SK-N-SH treated with all-trans-retinoic acid at 6 μM for 48 hours (cell line): Measurements from ENCODE around the gene NTM.

ENCODE experiments used
- ATAC-seq: fragments of 200-7000 bp; cut with Tn5 transposase; 3 replicates; pipeline ENCODE4 v1.9.1; 2020; ENCODE audit warnings: mild to moderate bottlenecking, moderate library complexity
- ARNTL ChIP-seq: fragments of 450-650 bp; formaldehyde crosslinking; IDR thresholded peaks from 2 replicates; pipeline ENCODE4 v1.5.0; 2020; ENCODE audit warnings: low read depth, mild to moderate bottlenecking, moderate library complexity, borderline replicate concordance
- BACH2 ChIP-seq: fragments of 250-450 bp; sonication (Bioruptor Pico); IDR thresholded peaks from 2 replicates; pipeline ENCODE4 v1.9.0; 2021; ENCODE audit warnings: mild to moderate bottlenecking, borderline replicate concordance
- CSDC2 ChIP-seq: fragments of 250-450 bp; sonication (Bioruptor Pico); IDR thresholded peaks from 2 replicates; pipeline ENCODE4 v1.5.0; 2020; ENCODE audit warnings: mild to moderate bottlenecking, moderate library complexity
- ESRRG ChIP-seq: fragments of 250-450 bp; sonication (Bioruptor Pico); IDR thresholded peaks from 2 replicates; pipeline ENCODE4 v1.6.1; 2021; ENCODE audit warnings: mild to moderate bottlenecking
- GLIS3 ChIP-seq: fragments of 250-450 bp; sonication (Bioruptor Pico); IDR thresholded peaks from 2 replicates; pipeline ENCODE4 v1.5.0; 2020; ENCODE audit warnings: mild to moderate bottlenecking, moderate library complexity
- ISL1 ChIP-seq: fragments of 250-450 bp; sonication (Bioruptor Pico); IDR thresholded peaks from 2 replicates; pipeline ENCODE4 v2.1.2; 2022; ENCODE audit warnings: mild to moderate bottlenecking, moderate library complexity
- OSR1 ChIP-seq: fragments of 250-450 bp; sonication (Bioruptor Pico); IDR thresholded peaks from 2 replicates; pipeline ENCODE4 v1.8.0; 2022; ENCODE audit warnings: moderate library complexity, mild to moderate bottlenecking, inconsistent platforms
- PPARA ChIP-seq: fragments of 250-450 bp; sonication (Bioruptor Pico); IDR thresholded peaks from 2 replicates; pipeline ENCODE4 v1.5.0; 2020; ENCODE audit warnings: mild to moderate bottlenecking, borderline replicate concordance
- RARB ChIP-seq: fragments of 250-450 bp; sonication (Bioruptor Pico); IDR thresholded peaks from 2 replicates; pipeline ENCODE4 v1.8.0; 2021; ENCODE audit warnings: mild to moderate bottlenecking, moderate library complexity
- SNAI2 ChIP-seq: fragments of 250-450 bp; sonication (Bioruptor Pico); IDR thresholded peaks from 2 replicates; pipeline ENCODE4 v1.5.0; 2020; ENCODE audit warnings: mild to moderate bottlenecking, moderate library complexity
- TOX ChIP-seq: fragments of 250-450 bp; sonication (Bioruptor Pico); IDR thresholded peaks from 2 replicates; pipeline ENCODE4 v1.8.0; 2021; ENCODE audit warnings: mild to moderate bottlenecking, moderate library complexity, borderline replicate concordance
- ZC3H10 ChIP-seq: fragments of 250-450 bp; sonication (Bioruptor Pico); IDR thresholded peaks from 2 replicates; pipeline ENCODE4 v1.5.1; 2021; ENCODE audit warnings: mild to moderate bottlenecking, moderate library complexity
- ZFP3 ChIP-seq: fragments of 250-450 bp; sonication (Bioruptor Pico); IDR thresholded peaks from 2 replicates; pipeline ENCODE4 v1.5.0; 2020; ENCODE audit warnings: mild to moderate bottlenecking, moderate library complexity
- ZFP30 ChIP-seq: fragments of 450-650 bp; formaldehyde crosslinking; IDR thresholded peaks from 2 replicates; pipeline ENCODE4 v1.5.0; 2022; ENCODE audit warnings: mild to moderate bottlenecking, moderate library complexity
- ZNF70 ChIP-seq: fragments of 450-650 bp; formaldehyde crosslinking; IDR thresholded peaks from 2 replicates; pipeline ENCODE4 v1.5.0; 2020; ENCODE audit warnings: mild to moderate bottlenecking, moderate library complexity
- ZNF8 ChIP-seq: fragments of 450-650 bp; formaldehyde crosslinking; IDR thresholded peaks from 2 replicates; pipeline ENCODE4 v1.5.0; 2020; ENCODE audit warnings: mild to moderate bottlenecking, moderate library complexity
- TF ChIP-seq, protein P1 (sequence below): fragments of 250-450 bp; sonication (Bioruptor Pico); IDR thresholded peaks from 2 replicates; pipeline ENCODE4 v1.5.1; 2020; ENCODE audit warnings: low read depth, mild to moderate bottlenecking, moderate library complexity
- TF ChIP-seq, protein P2 (sequence below): fragments of 250-450 bp; sonication (Bioruptor Pico); IDR thresholded peaks from 2 replicates; pipeline ENCODE4 v1.5.0; 2020; ENCODE audit warnings: mild to moderate bottlenecking, moderate library complexity
- TF ChIP-seq, protein P3 (sequence below): fragments of 250-450 bp; sonication (Bioruptor Pico); IDR thresholded peaks from 2 replicates; pipeline ENCODE4 v1.8.0; 2020; ENCODE audit warnings: mild to moderate bottlenecking, moderate library complexity, borderline replicate concordance
- TF ChIP-seq, protein P4 (sequence below): fragments of 250-450 bp; sonication (Bioruptor Pico); IDR thresholded peaks from 2 replicates; pipeline ENCODE4 v1.8.0; 2021; ENCODE audit warnings: low read depth, mild to moderate bottlenecking, moderate library complexity, borderline replicate concordance

The NTM gene

DNA sequence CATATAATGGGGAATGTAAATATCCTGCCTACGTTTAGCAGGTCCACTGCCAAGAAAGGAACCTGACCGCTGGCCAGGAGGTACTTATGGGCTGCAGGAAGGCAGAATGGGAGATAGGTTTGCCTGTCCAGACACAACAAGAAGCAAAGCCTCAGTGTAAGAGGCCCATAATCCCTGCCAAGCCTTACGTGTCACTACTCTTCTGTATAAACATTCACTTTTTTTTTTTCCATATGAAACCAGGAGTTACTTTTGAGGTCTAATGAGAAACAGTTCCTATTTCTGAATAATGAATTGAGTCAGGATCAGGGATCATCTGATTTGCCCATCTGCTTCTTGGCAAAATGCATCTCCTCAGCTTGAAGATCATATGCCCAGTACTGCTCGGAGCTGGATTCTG lies 230.2 kb downstream of the NTM start (continued):
- TF ChIP-seq ZFP3 (no peak), OSR1 (no peak), ZNF8 (no peak), CSDC2 (CRISPR knock-in tag) (no peak), GLIS3 (no peak), BACH2 (CRISPR knock-in tag) (no peak), SNAI2 (CRISPR knock-in tag) (no peak)
- TF ChIP-seq, protein P1, sequence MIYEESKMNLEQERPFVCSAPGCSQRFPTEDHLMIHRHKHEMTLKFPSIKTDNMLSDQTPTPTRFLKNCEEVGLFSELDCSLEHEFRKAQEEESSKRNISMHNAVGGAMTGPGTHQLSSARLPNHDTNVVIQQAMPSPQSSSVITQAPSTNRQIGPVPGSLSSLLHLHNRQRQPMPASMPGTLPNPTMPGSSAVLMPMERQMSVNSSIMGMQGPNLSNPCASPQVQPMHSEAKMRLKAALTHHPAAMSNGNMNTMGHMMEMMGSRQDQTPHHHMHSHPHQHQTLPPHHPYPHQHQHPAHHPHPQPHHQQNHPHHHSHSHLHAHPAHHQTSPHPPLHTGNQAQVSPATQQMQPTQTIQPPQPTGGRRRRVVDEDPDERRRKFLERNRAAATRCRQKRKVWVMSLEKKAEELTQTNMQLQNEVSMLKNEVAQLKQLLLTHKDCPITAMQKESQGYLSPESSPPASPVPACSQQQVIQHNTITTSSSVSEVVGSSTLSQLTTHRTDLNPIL (CRISPR knock-in tag) = no peak
- TF ChIP-seq, protein P2, sequence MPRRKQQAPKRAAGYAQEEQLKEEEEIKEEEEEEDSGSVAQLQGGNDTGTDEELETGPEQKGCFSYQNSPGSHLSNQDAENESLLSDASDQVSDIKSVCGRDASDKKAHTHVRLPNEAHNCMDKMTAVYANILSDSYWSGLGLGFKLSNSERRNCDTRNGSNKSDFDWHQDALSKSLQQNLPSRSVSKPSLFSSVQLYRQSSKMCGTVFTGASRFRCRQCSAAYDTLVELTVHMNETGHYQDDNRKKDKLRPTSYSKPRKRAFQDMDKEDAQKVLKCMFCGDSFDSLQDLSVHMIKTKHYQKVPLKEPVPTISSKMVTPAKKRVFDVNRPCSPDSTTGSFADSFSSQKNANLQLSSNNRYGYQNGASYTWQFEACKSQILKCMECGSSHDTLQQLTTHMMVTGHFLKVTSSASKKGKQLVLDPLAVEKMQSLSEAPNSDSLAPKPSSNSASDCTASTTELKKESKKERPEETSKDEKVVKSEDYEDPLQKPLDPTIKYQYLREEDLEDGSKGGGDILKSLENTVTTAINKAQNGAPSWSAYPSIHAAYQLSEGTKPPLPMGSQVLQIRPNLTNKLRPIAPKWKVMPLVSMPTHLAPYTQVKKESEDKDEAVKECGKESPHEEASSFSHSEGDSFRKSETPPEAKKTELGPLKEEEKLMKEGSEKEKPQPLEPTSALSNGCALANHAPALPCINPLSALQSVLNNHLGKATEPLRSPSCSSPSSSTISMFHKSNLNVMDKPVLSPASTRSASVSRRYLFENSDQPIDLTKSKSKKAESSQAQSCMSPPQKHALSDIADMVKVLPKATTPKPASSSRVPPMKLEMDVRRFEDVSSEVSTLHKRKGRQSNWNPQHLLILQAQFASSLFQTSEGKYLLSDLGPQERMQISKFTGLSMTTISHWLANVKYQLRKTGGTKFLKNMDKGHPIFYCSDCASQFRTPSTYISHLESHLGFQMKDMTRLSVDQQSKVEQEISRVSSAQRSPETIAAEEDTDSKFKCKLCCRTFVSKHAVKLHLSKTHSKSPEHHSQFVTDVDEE (CRISPR knock-in tag) = no peak
- TF ChIP-seq, all 23 proteins: peak for 0

DNA sequence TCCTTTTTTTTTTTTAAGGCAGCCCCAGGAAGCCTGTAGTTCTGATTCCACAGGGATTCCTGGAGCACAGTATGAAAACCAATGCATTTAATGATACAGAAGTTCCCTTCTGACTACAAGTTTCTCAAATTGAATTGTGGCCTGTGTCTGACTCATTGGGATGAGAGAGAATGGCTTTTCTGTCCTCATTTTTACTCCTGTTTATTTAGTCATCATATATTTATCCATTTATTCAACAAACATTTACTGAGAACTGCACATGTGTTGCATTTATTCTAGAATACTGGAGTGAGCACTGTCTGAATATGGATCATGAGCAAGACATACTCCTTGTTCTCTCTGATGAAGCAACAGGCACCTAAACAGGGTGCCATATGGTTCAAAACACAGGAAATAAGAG lies 231.2 kb downstream of the NTM start:
- no peak for TF ChIP-seq ZFP3
- TF ChIP-seq ZFP30 (CRISPR knock-in tag) = no peak
- no peak for TF ChIP-seq TOX (CRISPR knock-in tag)
- no peak for TF ChIP-seq CSDC2 (CRISPR knock-in tag)
- TF ChIP-seq, protein P3, sequence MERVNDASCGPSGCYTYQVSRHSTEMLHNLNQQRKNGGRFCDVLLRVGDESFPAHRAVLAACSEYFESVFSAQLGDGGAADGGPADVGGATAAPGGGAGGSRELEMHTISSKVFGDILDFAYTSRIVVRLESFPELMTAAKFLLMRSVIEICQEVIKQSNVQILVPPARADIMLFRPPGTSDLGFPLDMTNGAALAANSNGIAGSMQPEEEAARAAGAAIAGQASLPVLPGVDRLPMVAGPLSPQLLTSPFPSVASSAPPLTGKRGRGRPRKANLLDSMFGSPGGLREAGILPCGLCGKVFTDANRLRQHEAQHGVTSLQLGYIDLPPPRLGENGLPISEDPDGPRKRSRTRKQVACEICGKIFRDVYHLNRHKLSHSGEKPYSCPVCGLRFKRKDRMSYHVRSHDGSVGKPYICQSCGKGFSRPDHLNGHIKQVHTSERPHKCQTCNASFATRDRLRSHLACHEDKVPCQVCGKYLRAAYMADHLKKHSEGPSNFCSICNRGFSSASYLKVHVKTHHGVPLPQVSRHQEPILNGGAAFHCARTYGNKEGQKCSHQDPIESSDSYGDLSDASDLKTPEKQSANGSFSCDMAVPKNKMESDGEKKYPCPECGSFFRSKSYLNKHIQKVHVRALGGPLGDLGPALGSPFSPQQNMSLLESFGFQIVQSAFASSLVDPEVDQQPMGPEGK (CRISPR knock-in tag) = no peak
- no peak for TF ChIP-seq RARB
- TF ChIP-seq, protein P1 (CRISPR knock-in tag) = no peak
- no peak for TF ChIP-seq PPARA (CRISPR knock-in tag)
- TF ChIP-seq ARNTL = no peak
- no peak for ATAC-seq

DNA sequence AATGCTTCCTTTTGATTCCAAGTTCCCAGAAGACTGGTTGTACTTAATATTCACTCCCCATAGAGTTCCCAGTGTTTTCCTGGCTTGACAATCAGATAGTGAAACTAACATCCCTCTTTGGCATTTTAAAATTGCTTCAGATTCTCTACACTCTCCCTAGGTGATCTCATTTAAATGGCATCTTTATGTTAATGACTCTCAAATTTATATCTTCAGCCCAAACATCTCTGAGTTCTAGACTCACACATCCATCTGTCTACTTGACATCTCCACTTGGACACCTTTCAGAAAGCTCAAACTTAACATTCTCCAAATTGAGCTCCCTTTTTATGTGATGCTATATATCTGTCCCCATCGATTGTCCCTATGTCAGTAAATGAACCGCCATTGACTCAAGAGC lies 232.0 kb downstream of the NTM start:
- TF ChIP-seq BACH2 (CRISPR knock-in tag) (no peak), ZFP3 (no peak), ESRRG (CRISPR knock-in tag) (no peak), RARB (no peak), ISL1 (CRISPR knock-in tag) (no peak), ZFP30 (CRISPR knock-in tag) (no peak), GLIS3 (no peak), ZNF8 (no peak), PPARA (CRISPR knock-in tag) (no peak), CSDC2 (CRISPR knock-in tag) (no peak), SNAI2 (CRISPR knock-in tag) (no peak), ZC3H10 (no peak), ZNF70 (no peak)
- TF ChIP-seq, protein P2 (CRISPR knock-in tag) = no peak
- TF ChIP-seq, protein P1 (CRISPR knock-in tag) = no peak
- TF ChIP-seq, protein P4, sequence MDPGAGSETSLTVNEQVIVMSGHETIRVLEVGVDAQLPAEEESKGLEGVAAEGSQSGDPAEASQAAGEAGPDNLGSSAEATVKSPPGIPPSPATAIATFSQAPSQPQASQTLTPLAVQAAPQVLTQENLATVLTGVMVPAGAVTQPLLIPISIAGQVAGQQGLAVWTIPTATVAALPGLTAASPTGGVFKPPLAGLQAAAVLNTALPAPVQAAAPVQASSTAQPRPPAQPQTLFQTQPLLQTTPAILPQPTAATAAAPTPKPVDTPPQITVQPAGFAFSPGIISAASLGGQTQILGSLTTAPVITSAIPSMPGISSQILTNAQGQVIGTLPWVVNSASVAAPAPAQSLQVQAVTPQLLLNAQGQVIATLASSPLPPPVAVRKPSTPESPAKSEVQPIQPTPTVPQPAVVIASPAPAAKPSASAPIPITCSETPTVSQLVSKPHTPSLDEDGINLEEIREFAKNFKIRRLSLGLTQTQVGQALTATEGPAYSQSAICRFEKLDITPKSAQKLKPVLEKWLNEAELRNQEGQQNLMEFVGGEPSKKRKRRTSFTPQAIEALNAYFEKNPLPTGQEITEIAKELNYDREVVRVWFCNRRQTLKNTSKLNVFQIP (CRISPR knock-in tag) = no peak
- TF ChIP-seq, all 23 proteins: peak for 0
- ATAC-seq = no peak
